ENCODE data around the gene COP1.

Gene COP1

GRCh38 chr1:176144526-176144925 lies 62.6 kb downstream of the COP1 start:
- TF ChIP-seq CTCF (IDR thresholded peaks at IDR 0.05; ENCODE audit: low read depth, low read length), result no peak
- no peak for DNase-seq (ENCODE audit: low read depth, low spot score)
- H3K4me3 ChIP-seq (ENCODE audit: low read depth, low read length), result no peak overlapping the region
- in situ Hi-C loops (cut with HindIII; ENCODE audit: low sequenced_read_pairs), result no loop called here

DNA sequence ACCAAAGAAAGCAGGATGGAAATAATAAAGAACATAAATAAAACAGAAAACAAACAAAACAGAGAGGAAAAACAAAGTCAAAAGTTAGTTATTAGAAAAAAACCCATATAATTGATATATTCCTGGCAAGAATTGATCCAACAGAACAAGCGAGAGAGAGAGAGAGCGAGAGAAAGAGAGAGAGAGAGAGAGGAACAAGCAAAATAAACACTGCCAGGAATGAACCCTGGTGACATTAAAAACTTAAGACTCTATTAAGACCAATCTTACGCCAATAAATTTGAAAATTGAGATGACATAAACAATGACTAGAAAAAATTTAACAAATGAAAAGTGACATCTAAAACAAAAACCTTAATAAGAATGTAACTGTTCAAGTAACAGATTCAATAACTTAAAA lies 64.1 kb downstream of the COP1 start:
- no peak overlapping the region for H3K4me3 ChIP-seq (ENCODE audit: low read depth, low read length)
- no peak for TF ChIP-seq CTCF (IDR thresholded peaks at IDR 0.05; ENCODE audit: low read depth, low read length)
- in situ Hi-C loops (cut with HindIII; ENCODE audit: low sequenced_read_pairs), result no loop called here
- no peak for DNase-seq (ENCODE audit: low read depth, low spot score)

- no peak for DNase-seq (ENCODE audit: low read depth, low spot score)
- no peak overlapping the region for H3K4me3 ChIP-seq (ENCODE audit: low read depth, low read length)
- in situ Hi-C loops (cut with HindIII; ENCODE audit: low sequenced_read_pairs), result no loop called here
- TF ChIP-seq CTCF (IDR thresholded peaks at IDR 0.05; ENCODE audit: low read depth, low read length), result no peak
These were observed 65.6 kb downstream of the COP1 start for GRCh38 chr1:176141449-176141848.

GRCh38 chr1:176136891-176137290 lies 70.2 kb downstream of the COP1 start:
- no peak overlapping the region for H3K4me3 ChIP-seq (ENCODE audit: low read depth, low read length)
- DNase-seq (ENCODE audit: low read depth, low spot score), result no peak
- in situ Hi-C loops (cut with HindIII; ENCODE audit: low sequenced_read_pairs), result no loop called here
- TF ChIP-seq CTCF (IDR thresholded peaks at IDR 0.05; ENCODE audit: low read depth, low read length), result no peak

GRCh38 chr1:176134666-176135065 lies 72.4 kb downstream of the COP1 start:
- no peak for TF ChIP-seq CTCF (IDR thresholded peaks at IDR 0.05; ENCODE audit: low read depth, low read length)
- no peak overlapping the region for H3K4me3 ChIP-seq (ENCODE audit: low read depth, low read length)
- in situ Hi-C loops (cut with HindIII; ENCODE audit: low sequenced_read_pairs), result no loop called here
- no peak for DNase-seq (ENCODE audit: low read depth, low spot score)

- DNase-seq (ENCODE audit: low read depth, low spot score), result no peak
- in situ Hi-C loops (cut with HindIII; ENCODE audit: low sequenced_read_pairs), result no loop called here
- no peak overlapping the region for H3K4me3 ChIP-seq (ENCODE audit: low read depth, low read length)
These were observed 84.8 kb downstream of the COP1 start for GRCh38 chr1:176122282-176122681.

More at GRCh38 chr1:176122282-176122681, 84.8 kb downstream of the COP1 start:
- no peak for TF ChIP-seq CTCF (IDR thresholded peaks at IDR 0.05; ENCODE audit: low read depth, low read length)

All from astrocyte of the spinal cord (primary cell).